ENCODE results near the gene ATF6. TPM values are rescaled to one million over a fixed set of nuclear protein-coding genes. Genes with fewer than 3 reads are reported as not detected.
A peak's percentile ranks its signal among the peaks of the same experiment; 100 is the strongest.

The ATF6 gene
- total and polyA plus RNA-seq, 9 of the 15 experiments (the other 6 are each of a cell fraction or from before 2014, with no cell fraction given), result 11.7 to 32.4 (median 20.4) TPM

GRCh38 chr1:161726473-161727255 lies 39.5 kb upstream of the ATF6 start (continued):
- TF ChIP-seq RERE (CRISPR knock-in tag; IDR thresholded peaks at IDR 0.05; ENCODE audit: borderline replicate concordance), result no peak
- TF ChIP-seq TFAM (CRISPR knock-in tag; conservative IDR thresholded peaks at IDR 0.05), result no peak
- TF ChIP-seq FOXP1 (CRISPR knock-in tag; IDR thresholded peaks at IDR 0.05), result no peak; the same call in 1 of the 2 replicates
- TF ChIP-seq BDP1 (IDR thresholded peaks at IDR 0.05; ENCODE audit: insufficient read depth, insufficient read length), result no peak
- peak; percentile 94 for TF ChIP-seq U2AF1 (optimal IDR thresholded peaks at IDR 0.05; ENCODE audit: low read depth, low read length)
- no peak for TF ChIP-seq E2F1 (CRISPR knock-in tag; IDR thresholded peaks at IDR 0.05)
- peak; percentile 74 for TF ChIP-seq ETV1 (tag; conservative IDR thresholded peaks at IDR 0.05; ENCODE audit: low read depth)
- TF ChIP-seq HDAC6 (IDR thresholded peaks at IDR 0.05; ENCODE audit: low read depth, low read length), result no peak
- no peak for TF ChIP-seq SRSF7 (optimal IDR thresholded peaks at IDR 0.05; ENCODE audit: low read depth, low read length)
- TF ChIP-seq ZNF518B (CRISPR knock-in tag; IDR thresholded peaks at IDR 0.05), result no peak
- no peak for TF ChIP-seq GATA2 (CRISPR knock-in tag; IDR thresholded peaks at IDR 0.05)
- no peak for TF ChIP-seq TCFL5 (CRISPR knock-in tag; conservative IDR thresholded peaks at IDR 0.05)
- no peak for TF ChIP-seq CBFB (CRISPR knock-in tag; IDR thresholded peaks at IDR 0.05)
- peak; percentile 71 for TF ChIP-seq HMGN3 (IDR thresholded peaks at IDR 0.05; ENCODE audit: borderline replicate concordance, extremely low read depth, insufficient read length, low read depth, low read length)
- no peak for TF ChIP-seq CBX2 (IDR thresholded peaks at IDR 0.05; ENCODE audit: insufficient read depth, low read length, poor library complexity, severe bottlenecking)
- TF ChIP-seq SAFB2 (IDR thresholded peaks at IDR 0.05; ENCODE audit: borderline replicate concordance, low read depth, low read length, severe bottlenecking), result no peak
- no peak for TF ChIP-seq YBX1 (IDR thresholded peaks at IDR 0.05)
